CD4-positive, alpha-beta T cell treated with Interleukin-17A for 4 hours (primary cell): ENCODE results near the gene TMEM185A.
"Not testable (repeated sequence)": the region's sequence is repeated elsewhere in the genome, so short reads cannot be mapped to it uniquely, and the experiment has no call there.

ENCODE experiments used
- DNase-seq: peaks from one replicate; pipeline ENCODE4 v3.0.0-alpha.2; 2020; ENCODE audit warnings: mixed read lengths

The TMEM185A gene

GRCh38 chrX:149550454-149550853, 81.1 kb downstream of the TMEM185A start:
- not testable (repeated sequence) for DNase-seq

- DNase-seq: not testable (repeated sequence)
These were observed 81.9 kb downstream of the TMEM185A start, which contains the start of gene HSFX3 for GRCh38 chrX:149549701-149550100. HSFX3 (minus strand) TSS chrX:149549924; CDS start chrX:149549852, 72 bp downstream.

GRCh38 chrX:149547782-149548181, 83.8 kb downstream of the TMEM185A start:
- not testable (repeated sequence) for DNase-seq

GRCh38 chrX:149546962-149547361, 84.6 kb downstream of the TMEM185A start:
- DNase-seq: not testable (repeated sequence)
